ENCODE results near the gene HES2.

Gene HES2

GRCh38 chr1:6389971-6390370 lies 29.7 kb downstream of the HES2 start:
- no peak overlapping the region for H3K4me3 ChIP-seq (ENCODE audit: control insufficient read depth, low read depth, low read length)
- TF ChIP-seq CTCF (conservative IDR thresholded peaks at IDR 0.05; ENCODE audit: control insufficient read depth, insufficient read depth, low read depth, low read length) = no peak
- no peak for DNase-seq (ENCODE audit: low read depth)

GRCh38 chr1:6386371-6386949 lies 33.3 kb downstream of the HES2 start:
- H3K4me3 ChIP-seq (ENCODE audit: control insufficient read depth, low read depth, low read length) = no peak overlapping the region
- no peak for TF ChIP-seq CTCF (conservative IDR thresholded peaks at IDR 0.05; ENCODE audit: control insufficient read depth, insufficient read depth, low read depth, low read length)
- peak; percentile 52 for DNase-seq (ENCODE audit: low read depth)

- peak overlapping the region; percentile 19 for H3K4me3 ChIP-seq (ENCODE audit: control insufficient read depth, low read depth, low read length)
- TF ChIP-seq CTCF (conservative IDR thresholded peaks at IDR 0.05; ENCODE audit: control insufficient read depth, insufficient read depth, low read depth, low read length) = no peak
- DNase-seq (ENCODE audit: low read depth) = peak; percentile 84
Observed at GRCh38 chr1:6385488-6386191, 34.1 kb downstream of the HES2 start.

GRCh38 chr1:6384962-6385361 lies 34.8 kb downstream of the HES2 start:
- H3K4me3 ChIP-seq (ENCODE audit: control insufficient read depth, low read depth, low read length) = no peak overlapping the region
- DNase-seq (ENCODE audit: low read depth) = no peak
- no peak for TF ChIP-seq CTCF (conservative IDR thresholded peaks at IDR 0.05; ENCODE audit: control insufficient read depth, insufficient read depth, low read depth, low read length)

- TF ChIP-seq CTCF (conservative IDR thresholded peaks at IDR 0.05; ENCODE audit: control insufficient read depth, insufficient read depth, low read depth, low read length) = no peak
- no peak for DNase-seq (ENCODE audit: low read depth)
- H3K4me3 ChIP-seq (ENCODE audit: control insufficient read depth, low read depth, low read length) = no peak overlapping the region
Observed at GRCh38 chr1:6384135-6384534, 35.6 kb downstream of the HES2 start.

GRCh38 chr1:6380037-6380436 lies 39.7 kb downstream of the HES2 start:
- TF ChIP-seq CTCF (conservative IDR thresholded peaks at IDR 0.05; ENCODE audit: control insufficient read depth, insufficient read depth, low read depth, low read length) = no peak
- no peak overlapping the region for H3K4me3 ChIP-seq (ENCODE audit: control insufficient read depth, low read depth, low read length)
- no peak for DNase-seq (ENCODE audit: low read depth)
